ENCODE measurements around the gene LMNTD2. TPM values are rescaled to one million over a fixed set of nuclear protein-coding genes. Genes with fewer than 3 reads are reported as not detected.

Gene LMNTD2
- total and polyA plus RNA-seq, 2 donors (not counting 3 experiments of a cell fraction or from before 2014, with no cell fraction given) = 2.1 to 2.6 TPM

DNA sequence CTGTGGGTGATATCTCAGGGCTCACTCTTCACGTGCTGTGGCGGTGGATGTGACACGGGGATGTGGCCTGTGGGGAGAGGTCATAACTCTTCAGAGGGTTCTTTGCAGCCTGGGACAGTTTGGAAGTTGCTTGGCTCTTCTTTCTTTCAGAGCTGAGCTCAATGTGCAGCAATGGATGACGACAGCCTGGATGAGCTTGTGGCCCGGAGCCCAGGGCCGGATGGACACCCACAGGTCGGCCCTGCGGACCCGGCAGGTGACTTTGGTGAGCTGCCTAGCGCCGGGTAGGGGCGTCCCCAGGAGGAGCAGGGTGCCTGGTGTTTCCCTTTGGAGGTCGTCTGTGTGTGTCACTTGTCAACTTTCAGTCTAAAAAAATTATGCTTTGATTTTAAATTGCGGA is 20.8 kb upstream of the LMNTD2 start:
- Histone ChIP-seq H3K4me1 (ENCODE audit: control insufficient read depth, extremely low read depth, insufficient read depth, low read length) (peaks cover 14% of the 10 kb centered on the region), H3K27ac (ENCODE audit: insufficient read depth, low read depth, low read length) (no peak overlapping the region), H3K36me3 (ENCODE audit: control insufficient read depth in 2 of 2, extremely low read depth in 1 of 2, insufficient read depth in 2 of 2, low read length in 2 of 2) (peaks cover 0 to 14% of the 10 kb centered on the region in 2 experiments), H3K9me1 (replicated peaks; ENCODE audit: control insufficient read depth, extremely low read depth, insufficient read depth, low read length) (no peaks in the 10 kb centered on the region), H3K27me3 (ENCODE audit: control insufficient read depth in 2 of 2, insufficient read depth in 2 of 2, low read length in 2 of 2) (no peaks in the 10 kb centered on the region), H3K9ac (replicated peaks; ENCODE audit: extremely low read depth, insufficient read depth, low read length) (no peak overlapping the region), H3K9me3 (replicated peaks; ENCODE audit: control insufficient read depth, insufficient read depth, low read length) (no peaks in the 10 kb centered on the region), H3K4me2 (ENCODE audit: insufficient read depth, low read length) (no peak overlapping the region), H4K20me1 (replicated peaks; ENCODE audit: control insufficient read depth, extremely low read depth, insufficient read depth, low read length) (no peaks in the 10 kb centered on the region), H2AFZ (ENCODE audit: low read depth, low read length) (no peak overlapping the region), H3K79me2 (ENCODE audit: control insufficient read depth, insufficient read depth, low read length) (peaks cover 58% of the 10 kb centered on the region), H3K4me3 (replicated peaks in 1 of 3; ENCODE audit: insufficient read depth in 1 of 3, low read depth in 1 of 3, low read length in 3 of 3) (no peak overlapping the region)
- FAIRE-seq (no peak), DNase-seq (ENCODE audit: low read depth, low spot score) (no peak)
- BruUV-seq (replicated peaks) = no TSS peak
- TF ChIP-seq, protein P1, sequence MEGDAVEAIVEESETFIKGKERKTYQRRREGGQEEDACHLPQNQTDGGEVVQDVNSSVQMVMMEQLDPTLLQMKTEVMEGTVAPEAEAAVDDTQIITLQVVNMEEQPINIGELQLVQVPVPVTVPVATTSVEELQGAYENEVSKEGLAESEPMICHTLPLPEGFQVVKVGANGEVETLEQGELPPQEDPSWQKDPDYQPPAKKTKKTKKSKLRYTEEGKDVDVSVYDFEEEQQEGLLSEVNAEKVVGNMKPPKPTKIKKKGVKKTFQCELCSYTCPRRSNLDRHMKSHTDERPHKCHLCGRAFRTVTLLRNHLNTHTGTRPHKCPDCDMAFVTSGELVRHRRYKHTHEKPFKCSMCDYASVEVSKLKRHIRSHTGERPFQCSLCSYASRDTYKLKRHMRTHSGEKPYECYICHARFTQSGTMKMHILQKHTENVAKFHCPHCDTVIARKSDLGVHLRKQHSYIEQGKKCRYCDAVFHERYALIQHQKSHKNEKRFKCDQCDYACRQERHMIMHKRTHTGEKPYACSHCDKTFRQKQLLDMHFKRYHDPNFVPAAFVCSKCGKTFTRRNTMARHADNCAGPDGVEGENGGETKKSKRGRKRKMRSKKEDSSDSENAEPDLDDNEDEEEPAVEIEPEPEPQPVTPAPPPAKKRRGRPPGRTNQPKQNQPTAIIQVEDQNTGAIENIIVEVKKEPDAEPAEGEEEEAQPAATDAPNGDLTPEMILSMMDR (IDR thresholded peaks at IDR 0.05; ENCODE audit: extremely low read depth in 1 of 2, insufficient read depth in 1 of 2, low read depth in 1 of 2, low read length in 2 of 2) = no peak
- TF ChIP-seq EZH2 (IDR thresholded peaks at IDR 0.05; ENCODE audit: borderline replicate concordance, low read depth, low read length, severe bottlenecking) = no peak
- TF ChIP-seq JUN (IDR thresholded peaks at IDR 0.05; ENCODE audit: borderline replicate concordance, insufficient read depth, insufficient read length, low read depth) = no peak
- TF ChIP-seq POLR2AphosphoS5 (IDR thresholded peaks at IDR 0.05; ENCODE audit: insufficient read depth, low read depth, low read length) = no peak
- TF ChIP-seq MYC (IDR thresholded peaks at IDR 0.05; ENCODE audit: low read depth, low read length) = no peak
- TF ChIP-seq, protein P2, sequence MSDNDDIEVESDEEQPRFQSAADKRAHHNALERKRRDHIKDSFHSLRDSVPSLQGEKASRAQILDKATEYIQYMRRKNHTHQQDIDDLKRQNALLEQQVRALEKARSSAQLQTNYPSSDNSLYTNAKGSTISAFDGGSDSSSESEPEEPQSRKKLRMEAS (IDR thresholded peaks at IDR 0.05; ENCODE audit: insufficient read depth, insufficient read length) = no peak
- no peak for TF ChIP-seq FOS (IDR thresholded peaks at IDR 0.05; ENCODE audit: borderline replicate concordance, insufficient read depth, low read length)
- no peak for TF ChIP-seq POLR2A (IDR thresholded peaks at IDR 0.05; ENCODE audit: low read depth, low read length)
- TF ChIP-seq GATA2 (IDR thresholded peaks at IDR 0.05; ENCODE audit: insufficient read depth, insufficient read length, low read depth, low read length) = no peak
- dilution Hi-C loops (cut with MboI; ENCODE audit: extremely low pct_ligation_motif_present, low sequenced_read_pairs) = no loop called here
- ChIA-PET POLR2A (no interaction called here), CTCF (no interaction called here)
- intact Hi-C loops (cut with micrococcal nuclease) = no loop called here
